ENCODE data around the gene CD180.

Gene CD180

GRCh38 chr5:67214036-67214435 lies 17.4 kb upstream of the CD180 start:
- no peak for TF ChIP-seq REST (IDR thresholded peaks at IDR 0.05; ENCODE audit: insufficient replicate concordance, low read depth)
- no peak for TF ChIP-seq POLR2AphosphoS5 (IDR thresholded peaks at IDR 0.05; ENCODE audit: low read depth)
- no peak for TF ChIP-seq CTCF (IDR thresholded peaks at IDR 0.05; ENCODE audit: insufficient read depth, low read length)
- TF ChIP-seq GABPA (IDR thresholded peaks at IDR 0.05; ENCODE audit: low read depth): no peak
- TF ChIP-seq SPI1 (IDR thresholded peaks at IDR 0.05; ENCODE audit: borderline replicate concordance, low read depth): no peak
- Histone ChIP-seq H3K27me3 (ENCODE audit: insufficient read depth, poor library complexity, severe bottlenecking) (no peaks in the 10 kb centered on the region), H3K27ac (replicated peaks) (no peak overlapping the region), H3K4me3 (replicated peaks; ENCODE audit: insufficient read depth, low read length) (no peak overlapping the region)
- DNase-seq (ENCODE audit: low read depth in 1 of 2, low spot score in 1 of 2): no peak

- TF ChIP-seq GABPA (IDR thresholded peaks at IDR 0.05; ENCODE audit: low read depth) (no peak), POLR2AphosphoS5 (IDR thresholded peaks at IDR 0.05; ENCODE audit: low read depth) (no peak), SPI1 (IDR thresholded peaks at IDR 0.05; ENCODE audit: borderline replicate concordance, low read depth) (no peak), REST (IDR thresholded peaks at IDR 0.05; ENCODE audit: insufficient replicate concordance, low read depth) (no peak), CTCF (IDR thresholded peaks at IDR 0.05; ENCODE audit: insufficient read depth, low read length) (no peak)
- Histone ChIP-seq H3K27ac (replicated peaks) (no peak overlapping the region), H3K4me3 (replicated peaks; ENCODE audit: insufficient read depth, low read length) (no peak overlapping the region), H3K27me3 (ENCODE audit: insufficient read depth, poor library complexity, severe bottlenecking) (no peaks in the 10 kb centered on the region)
- DNase-seq (ENCODE audit: low read depth in 1 of 2, low spot score in 1 of 2): no peak
Measured at GRCh38 chr5:67211926-67212325, 15.3 kb upstream of the CD180 start.

- TF ChIP-seq CTCF (IDR thresholded peaks at IDR 0.05; ENCODE audit: insufficient read depth, low read length) (peak; percentile 1), REST (IDR thresholded peaks at IDR 0.05; ENCODE audit: insufficient replicate concordance, low read depth) (no peak)
- H3K4me3 ChIP-seq (replicated peaks; ENCODE audit: insufficient read depth, low read length): no peak overlapping the region
- no peaks in the 10 kb centered on the region for H3K27me3 ChIP-seq (ENCODE audit: insufficient read depth, poor library complexity, severe bottlenecking)
- DNase-seq (ENCODE audit: low read depth in 1 of 2, low spot score in 1 of 2): peak; percentile 23 to 44
- H3K27ac ChIP-seq (replicated peaks): no peak overlapping the region
Measured at GRCh38 chr5:67209141-67209771, 12.7 kb upstream of the CD180 start.

All from HL-60 (cell line).